Bronchial epithelial cell (primary cell): Measurements from ENCODE around the gene MACF1. TPM values are rescaled to one million over a fixed set of nuclear protein-coding genes. Genes with fewer than 3 reads are reported as not detected.

Source experiments
- DNase-seq: peaks from one replicate; pipeline ENCODE4 v3.0.0-alpha.2; 2010; ENCODE audit warnings: low read depth
- FAIRE-seq: peaks from 2 replicates; lab custom pipeline; 2011; peaks lifted over from hg19 to GRCh38; lab: Jason Lieb, UNC
- H3K27me3 ChIP-seq: 2 replicates; pipeline ENCODE4 v1.5.1; 2011; ENCODE audit warnings: low read length; ENCODE audit not compliant: control insufficient read depth, insufficient read depth
- H3K36me3 ChIP-seq: 2 replicates; pipeline ENCODE4 v1.5.1; 2011; ENCODE audit warnings: low read length; ENCODE audit not compliant: control insufficient read depth, insufficient read depth
- H3K4me3 ChIP-seq: 2 replicates; pipeline ENCODE4 v1.5.1; 2011; ENCODE audit warnings: mild to moderate bottlenecking, low read depth, low read length, control low read depth
- total RNA-seq: library from RNA; depleted of rRNA; stranded (reverse); fragments of >200 nt; gene quantifications from 2 replicates; pipeline ENCODE4 v1.2.1, GENCODE V29; 2014
- TF ChIP-seq, protein P1 (sequence below): IDR thresholded peaks from 2 replicates; pipeline ENCODE4 v1.5.1; 2011; ENCODE audit warnings: mild to moderate bottlenecking, moderate library complexity, low read length, control low read depth, inconsistent platforms; ENCODE audit not compliant: insufficient read depth, severe bottlenecking

MACF1 gene
- total RNA-seq, 1 donor from 2014 or later = 163 TPM

DNA sequence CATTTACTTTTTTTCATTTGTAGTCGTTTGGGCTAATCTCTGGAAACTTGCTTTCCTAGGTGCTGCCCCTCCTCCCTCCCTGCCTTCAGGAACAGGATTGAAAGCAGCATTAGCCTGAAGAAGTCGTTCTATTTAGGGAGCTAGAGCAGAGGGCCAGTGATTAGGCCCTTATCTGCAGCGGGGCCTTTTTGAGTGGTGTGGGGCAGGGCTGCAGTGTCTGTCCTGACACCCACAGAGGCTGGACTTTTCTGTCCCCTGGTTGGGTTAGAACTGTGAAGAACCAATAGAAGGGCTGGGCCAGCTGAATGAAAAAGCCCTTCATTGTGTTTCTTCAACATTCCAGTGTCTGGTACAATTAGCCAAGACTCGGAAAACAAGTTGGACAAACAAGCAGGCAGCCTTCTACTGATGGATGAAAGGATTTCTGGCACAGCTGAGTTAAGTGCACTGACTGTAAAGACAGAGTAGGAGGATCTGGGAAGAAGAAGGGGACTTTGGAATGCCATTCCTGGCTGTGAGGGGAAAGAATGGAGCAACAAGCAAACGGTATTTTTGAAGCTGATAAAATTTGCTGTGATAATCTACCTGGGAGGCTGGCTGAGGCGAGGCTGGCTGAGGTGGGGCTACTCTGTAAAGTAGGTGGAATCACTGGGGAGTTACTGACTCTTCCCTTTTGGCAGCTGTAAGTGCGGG is 9.7 kb downstream of the MACF1 start:
- no peak for FAIRE-seq
- TF ChIP-seq, protein P1, sequence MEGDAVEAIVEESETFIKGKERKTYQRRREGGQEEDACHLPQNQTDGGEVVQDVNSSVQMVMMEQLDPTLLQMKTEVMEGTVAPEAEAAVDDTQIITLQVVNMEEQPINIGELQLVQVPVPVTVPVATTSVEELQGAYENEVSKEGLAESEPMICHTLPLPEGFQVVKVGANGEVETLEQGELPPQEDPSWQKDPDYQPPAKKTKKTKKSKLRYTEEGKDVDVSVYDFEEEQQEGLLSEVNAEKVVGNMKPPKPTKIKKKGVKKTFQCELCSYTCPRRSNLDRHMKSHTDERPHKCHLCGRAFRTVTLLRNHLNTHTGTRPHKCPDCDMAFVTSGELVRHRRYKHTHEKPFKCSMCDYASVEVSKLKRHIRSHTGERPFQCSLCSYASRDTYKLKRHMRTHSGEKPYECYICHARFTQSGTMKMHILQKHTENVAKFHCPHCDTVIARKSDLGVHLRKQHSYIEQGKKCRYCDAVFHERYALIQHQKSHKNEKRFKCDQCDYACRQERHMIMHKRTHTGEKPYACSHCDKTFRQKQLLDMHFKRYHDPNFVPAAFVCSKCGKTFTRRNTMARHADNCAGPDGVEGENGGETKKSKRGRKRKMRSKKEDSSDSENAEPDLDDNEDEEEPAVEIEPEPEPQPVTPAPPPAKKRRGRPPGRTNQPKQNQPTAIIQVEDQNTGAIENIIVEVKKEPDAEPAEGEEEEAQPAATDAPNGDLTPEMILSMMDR = no peak
- no peak overlapping the region for H3K4me3 ChIP-seq
- no peaks in the 10 kb centered on the region for H3K27me3 ChIP-seq
- DNase-seq = peak; percentile 50
- H3K36me3 ChIP-seq = no peaks in the 10 kb centered on the region

DNA sequence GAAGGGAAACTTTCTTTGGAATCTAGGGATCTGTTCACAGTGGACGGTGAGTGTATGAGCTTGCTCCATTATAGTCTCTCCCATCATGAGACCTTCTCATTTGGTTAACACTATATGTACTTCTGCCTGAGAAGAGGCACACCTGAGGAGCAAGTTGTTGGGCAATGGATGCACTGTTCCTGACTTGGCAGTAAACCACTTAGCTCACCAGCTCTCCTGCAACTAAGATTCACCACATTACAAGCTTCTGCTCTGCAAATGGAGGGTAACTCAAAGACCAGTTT is 10.2 kb downstream of the MACF1 start:
- H3K27me3 ChIP-seq = no peaks in the 10 kb centered on the region
- DNase-seq (peak; percentile 53), FAIRE-seq (no peak)
- TF ChIP-seq, protein P1 = no peak
- no peak overlapping the region for H3K4me3 ChIP-seq
- no peaks in the 10 kb centered on the region for H3K36me3 ChIP-seq

GRCh38 chr1:39214998-39215873 is 10.7 kb downstream of the MACF1 start:
- Histone ChIP-seq H3K36me3 (no peaks in the 10 kb centered on the region), H3K27me3 (no peaks in the 10 kb centered on the region), H3K4me3 (no peak overlapping the region)
- TF ChIP-seq, protein P1 = no peak
- FAIRE-seq (no peak), DNase-seq (peak; percentile 67)

DNA sequence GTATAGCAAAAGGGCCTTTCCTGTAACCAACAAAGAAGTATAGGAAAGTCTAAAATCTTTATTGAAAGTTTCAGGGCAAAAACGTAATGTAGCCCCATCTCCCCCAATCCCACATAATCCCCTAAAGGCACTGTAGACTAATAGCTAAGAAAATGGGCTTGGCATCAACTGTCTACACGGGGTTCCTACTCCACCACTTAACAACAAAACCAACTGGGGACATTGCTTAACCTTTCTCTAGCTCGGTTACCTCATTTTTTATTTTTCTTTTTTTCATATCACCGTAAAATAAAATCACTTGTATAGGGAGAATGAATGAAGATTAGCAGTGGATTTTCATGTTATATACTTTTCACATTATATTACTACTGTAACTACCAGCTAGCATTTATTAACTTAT is 12.3 kb downstream of the MACF1 start:
- DNase-seq = no peak
- H3K4me3 ChIP-seq = no peak overlapping the region
- H3K27me3 ChIP-seq = no peaks in the 10 kb centered on the region
- TF ChIP-seq, protein P1 = no peak
- FAIRE-seq = no peak
- no peaks in the 10 kb centered on the region for H3K36me3 ChIP-seq

DNA sequence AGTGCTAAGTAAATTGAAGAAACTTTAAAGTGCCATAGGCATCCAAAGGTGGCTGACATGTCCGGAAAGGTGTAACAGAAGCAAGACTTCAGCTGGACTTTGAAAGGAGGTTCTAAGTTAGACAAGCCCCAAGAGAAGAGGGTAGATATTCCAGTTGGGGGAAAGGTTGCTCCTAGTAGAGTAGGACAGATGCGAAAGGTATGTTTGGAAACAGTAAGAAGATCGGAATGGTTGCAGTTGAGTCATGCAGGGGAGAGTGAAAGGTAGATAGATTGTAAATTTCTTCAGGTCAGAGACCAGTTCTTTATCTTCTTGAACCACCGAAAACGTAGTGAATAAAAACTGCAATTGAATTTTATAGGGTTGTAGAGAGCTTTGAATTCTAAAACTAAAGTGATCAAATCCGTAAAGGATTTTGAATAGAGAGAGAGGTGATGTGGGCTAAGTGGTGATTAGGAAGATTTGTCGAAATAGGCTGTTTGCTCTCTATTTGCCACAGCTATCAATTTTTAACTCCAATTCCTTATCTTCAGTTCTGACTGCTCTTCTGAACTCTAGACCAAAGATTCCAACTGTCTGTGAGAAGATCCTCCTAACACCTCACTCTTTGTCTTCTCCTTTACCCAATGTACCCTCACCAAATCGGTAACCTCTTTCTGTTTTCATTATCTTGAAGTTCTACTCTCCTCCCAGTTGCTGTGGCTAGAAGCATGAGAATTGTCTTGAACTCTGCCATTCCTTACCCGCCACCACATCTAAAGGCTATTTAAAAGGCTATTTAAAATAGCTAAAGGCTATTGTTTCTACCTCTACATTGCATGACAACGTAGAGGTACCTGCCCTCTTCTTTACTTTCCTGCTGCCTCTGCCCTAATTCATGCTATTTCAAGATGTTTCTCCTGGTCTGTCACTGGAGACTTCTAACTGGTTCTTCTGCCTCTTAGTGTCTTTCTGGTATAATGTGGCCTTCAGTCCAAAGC is 16.7 kb downstream of the MACF1 start:
- TF ChIP-seq, protein P1 = no peak
- H3K36me3 ChIP-seq = no peaks in the 10 kb centered on the region
- H3K4me3 ChIP-seq = no peak overlapping the region
- FAIRE-seq (no peak), DNase-seq (peak; percentile 31)
- no peaks in the 10 kb centered on the region for H3K27me3 ChIP-seq
